Mucosa of gallbladder (tissue), 1 donor: ENCODE measurements around the gene MYOF. TPM values are rescaled to one million over a fixed set of nuclear protein-coding genes. Genes with fewer than 3 reads are reported as not detected.
"Not testable (repeated sequence)": the region's sequence is repeated elsewhere in the genome, so short reads cannot be mapped to it uniquely, and the experiment has no call there.

Source experiments
- DNase-seq: peaks from one replicate; pipeline ENCODE4 v3.0.0-alpha.2; 2020; ENCODE audit warnings: low spot score
- total RNA-seq: library from RNA; stranded (reverse); gene quantifications from one replicate; pipeline ENCODE4 v1.2.1, GENCODE V29; 2021
- donor health status: DM: no; HTN: no; CAD: no.

Gene MYOF
- total RNA-seq, 1 donor from 2014 or later, result 99.3 TPM

- no peak for DNase-seq
Measured at GRCh38 chr10:93454146-93454545, 28.0 kb downstream of the MYOF start.

GRCh38 chr10:93452143-93452542 is 30.0 kb downstream of the MYOF start:
- DNase-seq, result no peak

GRCh38 chr10:93451244-93451947 is 30.7 kb downstream of the MYOF start:
- no peak for DNase-seq

GRCh38 chr10:93447970-93448369 is 34.2 kb downstream of the MYOF start:
- no peak for DNase-seq

GRCh38 chr10:93447019-93447418 is 35.1 kb downstream of the MYOF start:
- DNase-seq, result no peak

GRCh38 chr10:93445978-93446720 is 36.0 kb downstream of the MYOF start:
- no peak for DNase-seq

GRCh38 chr10:93445097-93445960 is 36.8 kb downstream of the MYOF start:
- DNase-seq, result peak; percentile 97

- no peak for DNase-seq
Measured at GRCh38 chr10:93443481-93443880, 38.7 kb downstream of the MYOF start.

GRCh38 chr10:93442721-93443120 is 39.4 kb downstream of the MYOF start:
- not testable (repeated sequence) for DNase-seq

GRCh38 chr10:93440591-93441091 is 41.5 kb downstream of the MYOF start:
- DNase-seq, result no peak

- DNase-seq, result peak; percentile 50
Measured at GRCh38 chr10:93438613-93439253, 43.4 kb downstream of the MYOF start.

- DNase-seq, result no peak
Measured at GRCh38 chr10:93437946-93438612, 44.1 kb downstream of the MYOF start.

- DNase-seq, result peak; percentile 84
Measured at GRCh38 chr10:93437086-93437945, 44.8 kb downstream of the MYOF start.

- peak; percentile 54 for DNase-seq
Measured at GRCh38 chr10:93436591-93437085, 45.5 kb downstream of the MYOF start.

GRCh38 chr10:93435621-93436397 is 46.3 kb downstream of the MYOF start:
- DNase-seq, result no peak

GRCh38 chr10:93434991-93435491 is 47.1 kb downstream of the MYOF start:
- no peak for DNase-seq

GRCh38 chr10:93431361-93431760 is 50.8 kb downstream of the MYOF start:
- no peak for DNase-seq

GRCh38 chr10:93425861-93426260 is 56.3 kb downstream of the MYOF start:
- no peak for DNase-seq

- no peak for DNase-seq
Measured at GRCh38 chr10:93422118-93422517, 60.0 kb downstream of the MYOF start.
